Upper lobe of left lung (tissue), 4 donors: ENCODE measurements around the gene PLXNA4.

Experiments
- CTCF ChIP-seq, 6 experiments: fragments of 450-650 bp in 4 of 6; fragments of 200-600 bp in 2 of 6; sonication (generic) in 2 of 6; IDR thresholded peaks; one replicate each; pipeline ENCODE4 v1.5.1; 2016 to 2019; ENCODE audit warnings: antibody characterized with exemption in 6 of 6
- POLR2A ChIP-seq, 4 donors: fragments of 450-650 bp; IDR thresholded peaks; one replicate each; pipeline ENCODE4 v1.5.1; 2016 to 2017; ENCODE audit warnings: antibody characterized with exemption in 4 of 4, mild to moderate bottlenecking in 2 of 4

GRCh38 chr7:132244903-132245480 lies 331.3 kb downstream of the PLXNA4 start:
- no peak for TF ChIP-seq POLR2A (IDR thresholded peaks at IDR 0.05)
- TF ChIP-seq CTCF (IDR thresholded peaks at IDR 0.05) = no peak
